ENCODE data around the gene ADRA2A.

The ADRA2A gene

DNA sequence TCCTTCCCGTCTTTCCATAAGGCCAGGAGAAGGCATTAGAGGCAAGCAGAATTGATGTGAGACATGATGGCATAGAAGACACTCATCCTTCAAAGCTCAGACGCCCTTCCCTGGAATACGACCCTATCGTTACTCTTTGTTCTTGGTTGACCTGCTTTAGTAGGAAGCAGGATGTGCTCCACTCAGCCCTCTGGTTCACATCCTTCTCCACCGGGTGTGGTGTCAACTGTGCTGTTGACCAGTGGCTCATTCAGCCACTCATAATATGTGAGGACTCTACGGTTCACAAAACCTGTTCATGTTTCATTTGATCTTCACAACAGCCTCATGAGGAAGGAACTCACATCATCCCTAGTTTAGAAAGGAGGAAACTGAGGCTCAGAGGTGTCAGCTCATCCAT lies 47.1 kb downstream of the ADRA2A start:
- no peak overlapping the region for H3K4me3 ChIP-seq (ENCODE audit: low read depth, low read length)
- TF ChIP-seq, protein P1, sequence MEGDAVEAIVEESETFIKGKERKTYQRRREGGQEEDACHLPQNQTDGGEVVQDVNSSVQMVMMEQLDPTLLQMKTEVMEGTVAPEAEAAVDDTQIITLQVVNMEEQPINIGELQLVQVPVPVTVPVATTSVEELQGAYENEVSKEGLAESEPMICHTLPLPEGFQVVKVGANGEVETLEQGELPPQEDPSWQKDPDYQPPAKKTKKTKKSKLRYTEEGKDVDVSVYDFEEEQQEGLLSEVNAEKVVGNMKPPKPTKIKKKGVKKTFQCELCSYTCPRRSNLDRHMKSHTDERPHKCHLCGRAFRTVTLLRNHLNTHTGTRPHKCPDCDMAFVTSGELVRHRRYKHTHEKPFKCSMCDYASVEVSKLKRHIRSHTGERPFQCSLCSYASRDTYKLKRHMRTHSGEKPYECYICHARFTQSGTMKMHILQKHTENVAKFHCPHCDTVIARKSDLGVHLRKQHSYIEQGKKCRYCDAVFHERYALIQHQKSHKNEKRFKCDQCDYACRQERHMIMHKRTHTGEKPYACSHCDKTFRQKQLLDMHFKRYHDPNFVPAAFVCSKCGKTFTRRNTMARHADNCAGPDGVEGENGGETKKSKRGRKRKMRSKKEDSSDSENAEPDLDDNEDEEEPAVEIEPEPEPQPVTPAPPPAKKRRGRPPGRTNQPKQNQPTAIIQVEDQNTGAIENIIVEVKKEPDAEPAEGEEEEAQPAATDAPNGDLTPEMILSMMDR (IDR thresholded peaks at IDR 0.05; ENCODE audit: low read depth, low read length, missing control alignments): no peak
- no peak for DNase-seq (ENCODE audit: low read depth)

DNA sequence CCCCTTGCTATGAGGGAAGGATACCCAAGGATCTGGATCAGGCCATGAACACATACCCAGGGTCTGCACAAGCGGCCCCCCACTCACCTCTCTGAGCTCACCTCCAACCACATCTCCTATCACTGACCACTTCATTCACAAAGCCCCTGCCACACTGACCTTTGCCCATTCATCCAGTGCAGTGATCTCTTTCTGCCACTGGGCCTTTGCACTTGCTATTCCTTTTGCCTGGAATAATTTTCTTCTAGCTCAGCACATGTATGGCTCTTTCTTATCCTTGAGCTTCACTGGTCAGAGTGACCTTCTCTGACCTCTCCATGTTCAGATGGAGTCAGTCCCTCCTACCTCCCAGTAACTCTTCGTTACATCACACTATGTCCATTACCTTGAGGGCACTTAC lies 48.3 kb downstream of the ADRA2A start:
- no peak for DNase-seq (ENCODE audit: low read depth)
- TF ChIP-seq, protein P1 (IDR thresholded peaks at IDR 0.05; ENCODE audit: low read depth, low read length, missing control alignments): no peak
- H3K4me3 ChIP-seq (ENCODE audit: low read depth, low read length): no peak overlapping the region

DNA sequence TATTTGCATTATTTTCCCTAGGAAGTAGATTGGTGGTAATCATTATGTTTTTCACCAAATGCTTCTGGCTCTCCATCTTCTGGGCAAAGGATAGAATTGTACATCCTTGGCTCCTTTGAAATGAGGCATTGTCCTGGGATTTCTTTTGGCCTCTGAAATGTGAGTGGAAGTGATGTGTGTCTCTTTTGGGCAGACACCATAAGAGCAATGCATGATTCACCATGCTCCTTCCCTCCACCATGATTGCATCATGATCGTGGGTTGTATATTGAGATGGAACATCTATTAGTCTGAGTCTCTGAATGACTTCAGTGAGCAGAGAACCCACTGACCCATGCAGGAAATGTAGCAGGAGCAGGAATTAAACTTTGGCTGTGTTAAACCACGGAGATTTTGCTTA lies 49.2 kb downstream of the ADRA2A start:
- TF ChIP-seq, protein P1 (IDR thresholded peaks at IDR 0.05; ENCODE audit: low read depth, low read length, missing control alignments): no peak
- no peak for DNase-seq (ENCODE audit: low read depth)
- H3K4me3 ChIP-seq (ENCODE audit: low read depth, low read length): no peak overlapping the region

DNA sequence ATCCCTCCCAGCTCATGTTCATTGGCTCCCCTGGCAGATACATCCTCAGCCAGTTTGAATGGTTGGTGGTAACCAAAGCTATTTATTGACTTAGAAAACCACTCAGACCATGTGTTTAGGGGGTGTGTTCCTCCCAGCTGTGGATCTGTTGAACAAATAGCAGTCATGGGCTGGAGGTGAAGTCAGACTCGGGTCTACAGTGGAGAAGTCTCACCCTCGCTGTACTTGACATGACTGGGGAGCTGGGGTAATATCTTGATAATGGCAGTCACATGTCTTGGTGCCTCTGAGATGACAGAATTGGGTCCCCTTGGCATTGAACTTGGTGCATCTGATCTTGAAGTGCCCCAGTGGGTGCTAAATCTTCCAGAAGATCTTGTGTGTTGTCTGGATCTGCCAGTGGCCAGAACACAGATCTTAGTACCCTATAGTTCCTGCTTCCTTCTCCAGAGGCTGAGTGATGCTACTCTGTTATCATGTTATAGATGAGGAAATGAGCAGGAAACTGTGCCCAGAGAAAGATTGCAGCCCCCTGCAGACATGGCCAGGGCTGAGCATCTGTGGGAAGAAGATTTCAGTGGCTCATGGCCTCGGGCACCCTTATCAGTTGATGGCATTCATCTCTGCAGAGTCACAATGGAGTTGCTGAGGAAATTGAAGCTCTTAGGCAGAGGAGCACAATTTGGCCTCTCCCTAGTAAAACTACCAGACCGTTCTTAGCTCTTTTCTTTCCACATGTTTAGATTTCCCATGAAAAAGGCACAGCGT lies 50.4 kb downstream of the ADRA2A start:
- H3K4me3 ChIP-seq (ENCODE audit: low read depth, low read length): no peak overlapping the region
- no peak for DNase-seq (ENCODE audit: low read depth)

DNA sequence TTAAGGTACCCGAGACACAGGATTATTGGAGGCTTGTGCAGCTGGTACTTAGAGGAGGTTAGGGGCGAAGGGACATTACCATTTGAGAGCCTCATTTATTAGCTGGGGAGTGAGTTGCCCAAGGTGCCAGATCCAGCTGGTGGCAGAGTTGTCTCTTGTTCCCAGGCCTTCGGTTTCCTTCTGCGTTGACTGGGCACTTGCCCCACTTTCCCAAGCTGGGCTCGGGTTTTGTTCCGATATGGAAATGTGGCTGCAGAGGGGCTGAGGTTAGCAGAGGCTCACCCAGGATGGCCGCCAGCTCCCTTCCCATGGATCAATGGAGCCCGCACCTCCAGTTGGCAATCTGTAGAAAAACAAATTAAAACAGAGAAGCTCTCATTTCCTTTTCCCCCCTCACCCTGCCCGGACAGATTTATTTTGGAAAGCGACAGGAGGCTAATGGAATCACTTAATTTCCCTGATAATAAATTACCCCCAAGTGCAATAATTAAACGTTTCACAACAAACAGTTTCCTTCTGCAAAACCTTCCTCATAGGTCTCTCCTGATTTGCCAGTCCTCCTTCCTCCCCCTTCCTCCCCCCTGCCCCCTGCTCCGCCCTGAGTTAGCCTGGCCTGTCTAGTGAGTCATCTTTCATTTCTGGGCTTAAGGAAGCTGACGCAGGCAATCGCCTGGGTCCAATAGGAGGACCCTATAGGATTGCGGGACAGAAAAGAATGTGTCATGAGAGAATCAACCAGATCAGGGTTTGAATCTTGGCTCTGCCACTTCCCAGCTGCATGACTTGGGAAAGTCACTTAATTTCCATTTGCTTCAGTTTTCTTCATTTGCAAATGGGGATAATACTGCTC lies 51.7 kb downstream of the ADRA2A start:
- DNase-seq (ENCODE audit: low read depth): no peak
- TF ChIP-seq, protein P1 (IDR thresholded peaks at IDR 0.05; ENCODE audit: low read depth, low read length, missing control alignments): no peak

More for the DNA sequence above, 50.4 kb downstream of the ADRA2A start:
- TF ChIP-seq, protein P1 (IDR thresholded peaks at IDR 0.05; ENCODE audit: low read depth, low read length, missing control alignments): no peak

DNA sequence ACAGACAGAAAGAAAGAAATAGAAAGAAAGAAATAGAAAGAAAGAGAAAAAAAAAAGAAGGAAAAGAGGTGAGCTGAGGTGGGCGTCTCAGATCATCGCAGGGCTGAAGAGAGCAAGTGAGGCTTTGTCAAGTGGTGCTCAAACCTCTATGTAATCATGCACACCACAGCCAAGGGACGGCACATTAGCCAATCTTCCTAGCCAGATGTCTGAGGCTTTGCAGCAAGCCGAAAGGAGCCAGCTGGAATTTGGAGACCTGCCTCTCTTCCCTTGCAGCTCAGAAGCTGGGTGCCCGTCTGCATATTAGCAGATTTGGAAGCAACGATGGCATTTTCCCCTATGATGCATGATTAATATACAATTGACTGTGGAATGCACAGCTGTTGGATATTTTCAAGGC lies 52.5 kb downstream of the ADRA2A start:
- TF ChIP-seq, protein P1 (IDR thresholded peaks at IDR 0.05; ENCODE audit: low read depth, low read length, missing control alignments): no peak
- DNase-seq (ENCODE audit: low read depth): no peak
- H3K4me3 ChIP-seq (ENCODE audit: low read depth, low read length): no peak overlapping the region

More for the DNA sequence above, 51.7 kb downstream of the ADRA2A start:
- no peak overlapping the region for H3K4me3 ChIP-seq (ENCODE audit: low read depth, low read length)

Data from GM12864 (cell line).